Activated CD8-positive, alpha-beta memory T cell treated with anti-CD3 and anti-CD28 coated beads, Interleukin-2, amount 50 U/mL, for 24 hours (primary cell): ENCODE measurements around the gene FRMD4B.
A peak's percentile ranks its signal among the peaks of the same experiment; 100 is the strongest.
"Not testable (repeated sequence)": the region's sequence is repeated elsewhere in the genome, so short reads cannot be mapped to it uniquely, and the experiment has no call there.

Source experiments
- DNase-seq: peaks from one replicate; pipeline ENCODE4 v3.0.0-alpha.2; 2020; ENCODE audit errors: extremely low read depth

Gene FRMD4B

GRCh38 chr3:69322512-69322911, 63.4 kb downstream of the FRMD4B start:
- DNase-seq = not testable (repeated sequence)

GRCh38 chr3:69322158-69322509, 63.8 kb downstream of the FRMD4B start:
- no peak for DNase-seq

GRCh38 chr3:69321301-69322157, 64.4 kb downstream of the FRMD4B start:
- no peak for DNase-seq

GRCh38 chr3:69320871-69321271, 65.0 kb downstream of the FRMD4B start:
- DNase-seq = no peak

GRCh38 chr3:69319652-69320051, 66.2 kb downstream of the FRMD4B start:
- no peak for DNase-seq

GRCh38 chr3:69318410-69318809, 67.5 kb downstream of the FRMD4B start:
- no peak for DNase-seq

- no peak for DNase-seq
Observed at GRCh38 chr3:69313251-69313650, 72.6 kb downstream of the FRMD4B start.

- no peak for DNase-seq
Observed at GRCh38 chr3:69309814-69310213, 76.1 kb downstream of the FRMD4B start.

GRCh38 chr3:69306239-69307185, 79.4 kb downstream of the FRMD4B start:
- DNase-seq = peak; percentile 40

GRCh38 chr3:69305011-69305410, 80.9 kb downstream of the FRMD4B start:
- DNase-seq = no peak

- DNase-seq = no peak
Observed at GRCh38 chr3:69304396-69304795, 81.5 kb downstream of the FRMD4B start.

GRCh38 chr3:69300296-69300695, 85.6 kb downstream of the FRMD4B start:
- no peak for DNase-seq

GRCh38 chr3:69299344-69299743, 86.5 kb downstream of the FRMD4B start:
- no peak for DNase-seq

- DNase-seq = no peak
Observed at GRCh38 chr3:69297501-69297900, 88.4 kb downstream of the FRMD4B start.

GRCh38 chr3:69296995-69297394, 88.9 kb downstream of the FRMD4B start:
- DNase-seq = no peak

GRCh38 chr3:69294014-69294766, 91.7 kb downstream of the FRMD4B start:
- no peak for DNase-seq

- DNase-seq = no peak
Observed at GRCh38 chr3:69292959-69293574, 92.8 kb downstream of the FRMD4B start.

GRCh38 chr3:69292185-69292584, 93.7 kb downstream of the FRMD4B start:
- no peak for DNase-seq

GRCh38 chr3:69290430-69290829, 95.5 kb downstream of the FRMD4B start:
- no peak for DNase-seq

GRCh38 chr3:69290006-69290405, 95.9 kb downstream of the FRMD4B start:
- no peak for DNase-seq

- DNase-seq = peak; percentile 8
Observed at GRCh38 chr3:69288161-69288895, 97.6 kb downstream of the FRMD4B start.
